ENCODE data around the gene DHRS3.

Gene DHRS3

DNA sequence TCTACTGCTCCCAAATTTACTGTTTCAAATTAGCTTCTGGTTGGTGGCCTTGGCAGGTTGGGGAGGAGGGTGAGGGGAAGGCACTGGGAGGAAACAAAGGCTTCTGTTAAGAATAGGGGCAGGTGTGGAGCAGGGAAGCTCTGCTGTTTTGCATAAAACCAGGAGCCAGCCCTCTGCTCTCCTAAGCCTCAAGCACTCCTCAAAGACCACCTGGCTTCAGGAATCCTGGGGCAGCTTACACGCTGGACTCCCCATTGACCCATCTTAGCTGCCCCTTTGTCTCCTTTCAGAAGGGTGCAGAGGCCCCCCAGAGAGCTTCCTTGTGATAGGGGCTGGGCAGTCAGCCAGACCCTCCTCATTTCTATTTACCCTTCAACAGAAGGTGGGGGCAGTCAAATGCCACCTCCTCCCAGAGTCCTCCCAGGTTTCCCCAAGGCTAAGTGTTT lies 11.5 kb upstream of the DHRS3 start:
- H3K9me3 Mint-ChIP-seq, result no peaks in the 10 kb centered on the region
- H3K4me1 Mint-ChIP-seq (ENCODE audit: low read depth), result peaks cover 12% of the 10 kb centered on the region
- no peaks in the 10 kb centered on the region for H3K27me3 Mint-ChIP-seq
- DNase-seq, result no peak
- H3K27ac Mint-ChIP-seq, result no peak overlapping the region
- H3K36me3 Mint-ChIP-seq (ENCODE audit: low read depth), result no peaks in the 10 kb centered on the region
- H3K4me3 Mint-ChIP-seq, result no peak overlapping the region

DNA sequence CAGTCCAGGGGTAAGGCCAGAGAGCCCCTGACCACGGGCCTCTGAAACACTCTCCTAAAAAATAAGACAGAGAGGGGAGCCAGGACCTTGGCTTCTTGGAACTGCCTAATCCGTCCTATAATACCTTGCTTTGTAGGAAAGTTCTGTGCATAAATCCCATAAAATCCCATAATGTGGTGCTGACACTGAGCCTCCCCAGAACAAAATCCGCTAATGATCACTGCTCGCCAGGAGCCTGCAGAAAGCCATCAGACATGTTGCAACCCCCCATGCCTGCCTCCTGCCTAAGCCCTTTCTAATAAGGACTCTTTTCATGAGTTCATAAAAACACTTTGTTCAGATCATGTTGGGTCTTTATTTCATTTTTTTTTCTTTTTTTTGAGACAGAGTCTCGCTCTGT lies 9.3 kb upstream of the DHRS3 start:
- no peaks in the 10 kb centered on the region for H3K27me3 Mint-ChIP-seq
- H3K4me3 Mint-ChIP-seq, result no peak overlapping the region
- H3K36me3 Mint-ChIP-seq (ENCODE audit: low read depth), result no peaks in the 10 kb centered on the region
- peaks cover 12% of the 10 kb centered on the region for H3K4me1 Mint-ChIP-seq (ENCODE audit: low read depth)
- H3K27ac Mint-ChIP-seq, result no peak overlapping the region
- DNase-seq, result no peak
- no peaks in the 10 kb centered on the region for H3K9me3 Mint-ChIP-seq

DNA sequence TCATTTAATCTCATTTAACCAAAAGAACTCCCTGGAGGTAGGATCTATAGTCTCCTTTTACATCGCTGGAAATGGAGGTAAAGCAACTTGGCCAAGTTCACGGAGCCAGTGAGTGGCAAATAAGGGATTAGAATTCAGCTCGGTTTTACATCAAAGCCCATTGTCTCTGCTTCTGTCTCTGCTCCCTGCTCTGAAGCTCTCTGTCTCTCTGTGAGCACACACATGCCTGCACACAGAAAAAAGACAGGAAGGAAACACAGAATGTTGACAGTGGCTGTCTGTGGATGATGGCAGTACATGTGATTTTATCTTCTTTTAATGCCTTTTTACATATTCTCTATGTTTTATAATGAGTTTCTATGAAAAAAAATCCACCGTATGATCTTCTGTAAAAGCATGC lies 8.9 kb upstream of the DHRS3 start:
- no peak for DNase-seq
- Mint-ChIP-seq H3K27me3 (no peaks in the 10 kb centered on the region), H3K36me3 (ENCODE audit: low read depth) (no peaks in the 10 kb centered on the region), H3K9me3 (no peaks in the 10 kb centered on the region), H3K4me1 (ENCODE audit: low read depth) (peaks cover 13% of the 10 kb centered on the region), H3K4me3 (no peak overlapping the region), H3K27ac (no peak overlapping the region)

DNA sequence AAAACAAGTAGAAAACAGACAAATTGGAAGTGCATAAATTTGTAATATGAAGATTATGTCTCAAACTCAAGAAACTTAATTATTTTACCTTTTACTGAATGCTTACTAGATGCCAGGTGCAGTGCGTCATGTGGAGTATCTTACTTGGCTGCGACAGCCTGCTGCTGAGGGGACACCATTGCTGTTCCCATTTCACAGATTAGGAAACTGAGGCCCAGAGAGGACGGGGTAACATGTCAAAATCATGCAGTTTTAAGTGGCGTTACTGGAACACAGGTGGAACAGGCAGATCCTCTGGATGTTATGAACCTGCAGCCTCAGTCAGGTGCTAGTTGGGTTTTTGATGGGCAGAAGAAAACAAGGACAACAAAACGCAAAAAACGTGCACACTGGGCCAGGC lies 7.3 kb upstream of the DHRS3 start:
- H3K36me3 Mint-ChIP-seq (ENCODE audit: low read depth), result no peaks in the 10 kb centered on the region
- no peak for DNase-seq
- no peaks in the 10 kb centered on the region for H3K9me3 Mint-ChIP-seq
- H3K4me1 Mint-ChIP-seq (ENCODE audit: low read depth), result peaks cover 23% of the 10 kb centered on the region
- no peak overlapping the region for H3K4me3 Mint-ChIP-seq
- no peaks in the 10 kb centered on the region for H3K27me3 Mint-ChIP-seq
- no peak overlapping the region for H3K27ac Mint-ChIP-seq

DNA sequence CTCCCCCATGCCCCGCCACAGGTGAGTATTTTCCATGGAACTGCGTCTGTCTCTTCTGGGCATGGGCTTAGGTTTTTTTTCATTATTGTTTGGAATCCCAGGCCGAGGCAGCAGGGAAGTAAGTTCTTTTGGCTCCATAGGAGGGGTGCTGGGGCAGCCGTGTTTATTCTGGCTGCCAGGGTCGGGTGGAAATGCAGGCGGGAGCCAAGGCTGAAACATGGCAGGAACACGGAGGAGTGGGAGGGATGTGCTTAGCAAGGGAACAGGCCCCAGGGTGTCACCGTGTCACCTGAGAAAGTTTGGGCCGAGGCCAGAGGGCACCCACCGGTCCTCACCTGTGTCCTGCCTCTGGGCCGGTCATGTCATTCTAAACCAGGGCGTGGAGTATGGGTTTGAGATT lies 4.5 kb upstream of the DHRS3 start:
- H3K4me1 Mint-ChIP-seq (ENCODE audit: low read depth), result peaks cover 45% of the 10 kb centered on the region
- DNase-seq, result no peak
- peaks cover 4% of the 10 kb centered on the region for H3K36me3 Mint-ChIP-seq (ENCODE audit: low read depth)
- H3K9me3 Mint-ChIP-seq, result no peaks in the 10 kb centered on the region
- H3K27me3 Mint-ChIP-seq, result no peaks in the 10 kb centered on the region
- H3K27ac Mint-ChIP-seq, result no peak overlapping the region
- H3K4me3 Mint-ChIP-seq, result no peak overlapping the region

DNA sequence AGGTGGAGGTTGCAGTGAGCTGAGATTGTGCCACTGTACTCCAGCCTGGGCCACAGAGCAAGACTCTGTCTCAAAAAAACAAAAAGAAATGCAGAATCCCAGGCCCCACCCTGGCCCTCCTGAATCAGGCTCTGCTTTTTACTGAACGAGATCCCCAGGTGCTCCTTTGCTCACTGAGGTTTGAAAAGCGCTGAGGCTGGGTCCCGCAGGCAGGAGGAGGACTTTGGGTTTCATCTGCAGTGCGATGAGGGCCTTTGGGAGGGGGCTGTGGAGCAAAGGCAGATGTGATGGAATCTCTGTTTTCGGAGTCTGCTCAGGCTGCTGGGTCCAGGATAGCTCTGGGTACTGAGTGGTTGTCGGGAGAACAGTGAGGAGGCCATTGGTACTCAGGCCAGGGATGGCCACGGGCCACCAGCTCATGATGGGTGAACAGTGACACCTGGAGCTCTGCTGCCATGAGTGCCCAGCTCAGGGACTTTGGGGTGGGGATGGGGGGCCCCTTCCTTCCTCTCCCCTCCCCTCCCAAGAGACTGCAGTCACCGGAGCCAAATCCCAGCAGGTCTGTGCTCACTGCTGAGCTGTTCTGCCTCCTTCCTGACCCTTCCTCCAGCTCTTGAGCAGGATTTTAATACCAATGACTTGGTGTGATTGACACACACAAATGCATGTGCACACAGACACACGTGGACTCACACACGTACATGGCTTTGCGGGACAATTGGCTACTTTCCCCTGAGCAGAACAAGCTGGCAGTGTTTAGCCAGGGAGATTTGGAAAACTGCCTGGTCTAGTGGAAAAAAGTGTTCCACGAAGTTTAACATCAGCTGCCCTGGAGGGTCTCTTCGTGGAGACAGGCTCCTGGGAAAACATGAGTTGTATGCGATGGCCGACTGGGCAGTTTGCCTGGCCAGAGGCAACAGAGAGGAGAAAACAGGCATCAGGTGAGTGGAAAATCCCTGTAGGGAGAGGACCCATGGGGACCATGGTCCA lies 3.6 kb upstream of the DHRS3 start:
- DNase-seq, result no peak
- Mint-ChIP-seq H3K4me1 (ENCODE audit: low read depth) (peaks cover 37% of the 10 kb centered on the region), H3K27me3 (no peaks in the 10 kb centered on the region), H3K27ac (no peak overlapping the region), H3K4me3 (no peak overlapping the region), H3K9me3 (no peaks in the 10 kb centered on the region), H3K36me3 (ENCODE audit: low read depth) (peaks cover 7% of the 10 kb centered on the region)

DNA sequence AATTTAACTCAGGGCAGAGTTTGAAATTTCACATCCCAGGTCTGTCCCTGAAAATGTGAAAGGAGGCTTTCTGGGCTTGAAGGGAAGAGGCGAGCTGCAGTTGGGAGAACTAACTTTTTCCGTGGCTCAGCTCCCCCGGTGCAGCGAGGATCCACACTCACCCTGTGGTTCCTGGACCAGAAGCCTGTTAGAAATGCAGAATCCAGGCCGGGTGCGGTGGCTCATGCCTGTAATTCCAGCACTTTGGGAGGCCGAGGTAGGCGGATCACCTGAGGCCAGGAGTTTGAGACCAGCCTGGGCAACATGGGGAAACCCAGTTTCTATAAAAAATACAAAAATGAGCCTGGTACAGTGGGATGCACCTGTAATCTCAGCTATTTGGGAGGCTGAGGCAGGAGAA lies 2.9 kb upstream of the DHRS3 start:
- Mint-ChIP-seq H3K36me3 (ENCODE audit: low read depth) (peaks cover 14% of the 10 kb centered on the region), H3K4me1 (ENCODE audit: low read depth) (peaks cover 42% of the 10 kb centered on the region), H3K27me3 (no peaks in the 10 kb centered on the region), H3K4me3 (peak overlapping the region; percentile 95), H3K27ac (no peak overlapping the region), H3K9me3 (no peaks in the 10 kb centered on the region)
- no peak for DNase-seq

DNA sequence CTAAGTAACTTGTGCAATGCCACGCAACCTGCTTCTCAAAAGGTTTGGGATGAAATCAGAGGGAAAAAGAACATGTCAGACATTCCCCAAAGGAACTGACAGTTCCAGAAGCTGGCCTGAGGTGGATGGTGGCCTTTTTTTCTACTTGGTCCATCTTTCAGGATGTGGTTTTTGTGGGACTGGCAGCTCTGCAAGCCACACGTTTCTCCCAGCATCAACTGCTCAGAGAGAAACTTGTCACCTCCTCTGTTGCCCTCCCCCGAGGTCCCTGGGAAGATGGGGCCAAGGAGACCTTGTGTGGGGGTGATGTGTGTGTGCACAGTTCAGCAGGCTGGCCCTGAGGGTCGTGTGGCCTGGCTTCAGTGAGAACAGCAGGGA lies 2.5 kb upstream of the DHRS3 start:
- H3K27me3 Mint-ChIP-seq, result no peaks in the 10 kb centered on the region
- peak; percentile 55 for DNase-seq
- peak overlapping the region; percentile 34 for H3K27ac Mint-ChIP-seq
- peaks cover 46% of the 10 kb centered on the region for H3K4me1 Mint-ChIP-seq (ENCODE audit: low read depth)
- H3K9me3 Mint-ChIP-seq, result no peaks in the 10 kb centered on the region
- peak overlapping the region; percentile 95 for H3K4me3 Mint-ChIP-seq
- H3K36me3 Mint-ChIP-seq (ENCODE audit: low read depth), result peaks cover 19% of the 10 kb centered on the region

DNA sequence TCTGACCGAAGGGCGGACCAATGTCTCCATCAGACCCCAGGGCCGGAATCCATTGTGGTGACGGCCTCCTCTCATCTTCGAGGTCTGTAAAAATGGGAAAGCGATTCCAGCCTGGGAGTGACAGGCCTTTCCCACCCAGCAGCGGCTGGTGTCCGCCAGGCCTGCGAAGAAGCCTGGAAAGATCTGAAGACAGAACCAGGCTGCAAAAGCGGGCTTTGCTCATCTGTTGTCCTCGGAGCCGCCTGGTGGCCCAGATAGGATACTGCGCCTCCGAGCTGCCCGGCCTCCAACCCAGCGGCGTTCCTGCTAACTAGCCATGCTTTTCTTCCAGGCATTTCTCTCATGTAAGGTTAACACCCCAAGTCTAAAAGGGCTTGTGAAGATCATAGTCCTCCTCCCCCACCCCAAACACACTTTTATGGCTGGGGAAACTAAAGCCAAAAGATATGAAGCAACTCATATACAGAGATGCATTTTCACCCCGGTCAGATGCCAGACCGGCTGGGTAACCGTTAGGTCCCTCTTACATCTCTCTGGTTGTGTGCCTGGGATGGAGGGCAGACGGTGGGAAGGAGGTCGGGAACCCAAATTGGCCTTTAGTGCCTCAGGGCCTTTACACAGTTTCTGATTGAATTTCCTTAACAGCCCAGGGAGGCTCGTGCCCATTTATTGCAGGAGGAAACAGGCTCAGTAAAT lies 1.9 kb upstream of the DHRS3 start:
- DNase-seq, result peak; percentile 86
- Mint-ChIP-seq H3K36me3 (ENCODE audit: low read depth) (peaks cover 23% of the 10 kb centered on the region), H3K4me3 (peak overlapping the region; percentile 95), H3K4me1 (ENCODE audit: low read depth) (peaks cover 52% of the 10 kb centered on the region), H3K27ac (peak overlapping the region; percentile 96), H3K9me3 (no peaks in the 10 kb centered on the region), H3K27me3 (no peaks in the 10 kb centered on the region)

DNA sequence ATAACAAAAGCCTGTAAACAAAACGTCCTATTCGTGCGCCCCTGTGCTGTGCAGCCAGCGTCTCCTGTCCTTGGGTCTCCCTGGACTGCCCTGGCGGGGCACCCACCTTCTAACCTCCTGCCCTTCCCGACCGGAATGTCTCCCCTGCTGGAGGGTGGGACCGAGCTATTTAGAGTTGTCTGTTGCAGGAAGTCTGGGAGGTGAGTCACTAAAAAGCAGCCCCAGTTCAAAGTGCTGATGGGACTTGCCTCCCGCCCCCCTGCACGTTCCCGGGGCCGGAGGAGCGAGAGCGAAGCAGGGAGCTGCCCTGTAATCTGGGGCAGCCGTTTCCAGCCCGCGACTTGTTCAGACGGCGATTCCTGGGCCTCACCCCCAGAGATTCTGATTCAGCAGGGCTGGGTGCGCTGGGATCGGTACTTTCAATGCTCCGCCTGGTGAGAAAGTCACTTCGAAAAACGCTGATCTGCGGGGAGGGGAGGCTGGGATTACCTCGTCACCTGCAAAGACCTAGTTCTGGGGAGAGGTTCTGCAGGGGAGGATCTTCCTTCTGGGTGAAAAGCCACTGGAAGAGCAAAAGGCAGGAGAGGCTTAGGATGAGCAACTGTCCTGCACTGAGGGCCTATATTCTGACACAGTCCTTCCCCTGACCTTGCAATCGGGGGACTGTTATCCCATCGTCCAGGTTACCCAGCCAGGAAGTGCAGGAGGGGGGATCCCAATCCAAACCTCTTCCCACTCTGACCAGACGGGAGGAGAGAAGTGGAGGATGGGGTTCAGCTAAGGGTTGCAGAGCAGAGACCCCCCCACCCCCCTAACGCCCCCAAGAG lies 1.2 kb upstream of the DHRS3 start:
- H3K36me3 Mint-ChIP-seq (ENCODE audit: low read depth), result peaks cover 30% of the 10 kb centered on the region
- no peaks in the 10 kb centered on the region for H3K9me3 Mint-ChIP-seq
- H3K27me3 Mint-ChIP-seq, result no peaks in the 10 kb centered on the region
- H3K4me1 Mint-ChIP-seq (ENCODE audit: low read depth), result peaks cover 59% of the 10 kb centered on the region
- peak; percentile 78 for DNase-seq
- H3K4me3 Mint-ChIP-seq, result peak overlapping the region; percentile 95
- H3K27ac Mint-ChIP-seq, result peak overlapping the region; percentile 96

DNA sequence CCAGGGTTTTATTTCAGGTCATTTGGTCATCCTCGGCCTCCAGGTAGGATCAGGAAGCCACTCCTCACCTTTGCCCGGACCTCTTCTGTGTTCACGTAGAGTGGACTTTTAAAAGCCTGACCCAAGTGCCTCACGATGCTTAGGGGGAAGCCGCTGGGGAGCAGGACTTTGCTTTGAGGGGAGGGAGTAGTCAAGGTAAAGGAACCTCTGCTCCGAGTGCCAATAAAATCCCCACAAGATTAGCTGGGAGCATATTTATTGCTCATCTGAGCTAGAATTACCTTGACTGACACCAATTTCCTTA lies 603 bp upstream of the DHRS3 start:
- H3K36me3 Mint-ChIP-seq (ENCODE audit: low read depth), result peaks cover 30% of the 10 kb centered on the region

DNA sequence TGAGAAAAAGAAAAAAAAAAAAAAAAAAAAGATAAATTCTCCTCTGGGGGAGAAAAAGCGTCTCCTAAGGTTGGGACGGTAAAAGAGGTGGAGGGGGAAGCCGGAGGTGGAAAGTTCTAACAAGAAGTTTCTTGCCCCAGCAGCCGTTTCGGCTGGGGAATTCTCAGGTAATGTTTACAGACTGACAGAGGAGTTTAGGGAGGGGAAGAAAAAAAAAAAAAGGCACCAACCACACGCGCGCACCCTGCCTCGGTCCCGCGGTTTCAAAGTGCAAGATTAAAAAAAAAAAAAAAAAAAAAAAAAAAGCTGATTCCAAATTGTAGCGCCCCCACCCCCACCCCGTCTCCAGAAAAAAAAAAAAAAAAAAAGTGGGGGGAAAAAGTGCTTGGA lies 504 bp downstream of the DHRS3 start:
- H3K4me1 Mint-ChIP-seq (ENCODE audit: low read depth), result peaks cover 70% of the 10 kb centered on the region
- peak overlapping the region; percentile 95 for H3K4me3 Mint-ChIP-seq
- H3K9me3 Mint-ChIP-seq, result no peaks in the 10 kb centered on the region

More for the DNA sequence above, 603 bp upstream of the DHRS3 start:
- Mint-ChIP-seq H3K4me1 (ENCODE audit: low read depth) (peaks cover 63% of the 10 kb centered on the region), H3K27me3 (no peaks in the 10 kb centered on the region), H3K4me3 (peak overlapping the region; percentile 95), H3K27ac (peak overlapping the region; percentile 96), H3K9me3 (no peaks in the 10 kb centered on the region)
- DNase-seq, result no peak

DNA sequence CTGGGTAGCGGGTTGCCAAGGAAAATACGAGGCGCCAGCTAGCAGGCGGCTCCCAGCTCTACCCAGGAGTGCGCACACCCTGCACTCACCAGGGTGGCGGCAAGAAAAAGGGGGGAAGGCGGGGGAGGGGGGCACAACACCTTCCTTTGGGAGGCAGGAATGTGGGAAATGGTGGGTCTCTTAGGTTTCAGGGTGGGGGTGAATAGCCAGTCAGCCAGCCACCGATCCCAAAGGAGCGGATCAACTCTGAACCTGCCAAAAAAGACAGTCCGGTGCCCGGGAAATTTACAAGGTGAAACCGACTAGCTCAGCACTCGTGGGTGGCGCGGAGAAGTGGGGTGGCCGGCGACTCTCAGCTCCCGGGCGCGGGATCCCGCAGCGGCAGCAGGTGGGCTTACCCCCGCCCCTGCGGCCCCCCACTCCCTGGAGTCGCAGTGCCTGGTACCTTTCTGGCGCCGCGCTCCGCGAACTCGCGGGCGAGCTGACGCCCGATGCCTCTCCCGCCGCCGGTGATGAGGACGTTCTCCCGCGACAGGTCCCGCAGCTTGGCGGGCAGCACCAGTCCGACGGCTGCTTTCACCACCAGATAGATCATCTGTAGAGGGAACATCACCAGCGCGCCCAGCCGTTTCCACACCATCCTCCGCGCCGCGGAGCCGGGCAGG lies 1.2 kb downstream of the DHRS3 start:
- Mint-ChIP-seq H3K4me1 (ENCODE audit: low read depth) (peaks cover 72% of the 10 kb centered on the region), H3K27me3 (no peaks in the 10 kb centered on the region), H3K27ac (peak overlapping the region; percentile 96), H3K4me3 (peak overlapping the region; percentile 95), H3K36me3 (ENCODE audit: low read depth) (peaks cover 46% of the 10 kb centered on the region), H3K9me3 (no peaks in the 10 kb centered on the region)
- peak; percentile 64 for DNase-seq

More for the DNA sequence above, 504 bp downstream of the DHRS3 start:
- Mint-ChIP-seq H3K36me3 (ENCODE audit: low read depth) (peaks cover 41% of the 10 kb centered on the region), H3K27me3 (no peaks in the 10 kb centered on the region), H3K27ac (peak overlapping the region; percentile 96)
- no peak for DNase-seq
